ENCODE data around the gene PSME3. TPM values are rescaled to one million over a fixed set of nuclear protein-coding genes. Genes with fewer than 3 reads are reported as not detected.

Gene PSME3
- total and polyA plus RNA-seq, 9 of the 15 experiments (the other 6 are each of a cell fraction or from before 2014, with no cell fraction given) = 31.2 to 275 (median 141) TPM

- H3K27me3 ChIP-seq (ENCODE audit: control insufficient read depth in 2 of 2, insufficient read depth in 2 of 2, low read length in 2 of 2) = no peaks in the 10 kb centered on the region
- H3K36me3 ChIP-seq (ENCODE audit: control insufficient read depth, insufficient read depth, low read length) = peaks cover 82% of the 10 kb centered on the region
- in situ Hi-C loops (cut with MboI) (loop anchor here (5.0 kb wide), 1 partner anchor 95 kb away; no protein-coding TSS in a partner anchor), intact Hi-C loops (cut with micrococcal nuclease) (loop anchor here (2.0 kb wide), 1 partner anchor 157 kb away; the partner anchor contains the start of gene RPL27)
- no peak overlapping the region for H2AFZ ChIP-seq (ENCODE audit: low read depth, low read length)
- no peak overlapping the region for H3K9ac ChIP-seq (ENCODE audit: insufficient read depth in 1 of 2, low read depth in 2 of 2, low read length in 2 of 2)
- H3K27ac ChIP-seq (ENCODE audit: extremely low read depth, low read depth, low read length) = no peak overlapping the region
- H3K4me3 ChIP-seq = no peak overlapping the region
- peaks cover 3% of the 10 kb centered on the region; the same call in 1 of the 3 replicates for H3K79me2 ChIP-seq (ENCODE audit: control insufficient read depth, insufficient read depth, low read length)
- H3K4me1 ChIP-seq (replicated peaks in 1 of 2; ENCODE audit: control insufficient read depth in 2 of 2, insufficient read depth in 2 of 2, low read length in 2 of 2) = peaks cover 0 to 6% of the 10 kb centered on the region in 2 experiments; a peak in 2 of 5 replicates
- TF ChIP-seq POLR2A (conservative IDR thresholded peaks at IDR 0.05) = 0 out of 2 replicates have a peak, but pooled peaks have one; percentile 23
- no peak for TF ChIP-seq TEAD4 (IDR thresholded peaks at IDR 0.05; ENCODE audit: low read length)
- no peak for TF ChIP-seq TEAD4 (CRISPR knock-in tag; IDR thresholded peaks at IDR 0.05; ENCODE audit: borderline replicate concordance)
- ATAC-seq = no peak
- POLR2A ChIA-PET = interaction anchor here (1.1 to 1.6 kb wide), 2 partner anchors 9 to 137 kb away, joined by 3 to 10 read pairs; partner anchors contain the start of genes PSME3 and PTGES3L
- no peak for DNase-seq (ENCODE audit: extremely low read depth in 1 of 4, low spot score in 3 of 4)
- no peak overlapping the region for H3K4me2 ChIP-seq (ENCODE audit: insufficient read depth, low read length)
- WGBS (ENCODE audit: insufficient coverage, low coverage, missing lambda C conversion rate) = 82% methylated on average over 11 of the region's 11 CpGs
- H4K20me1 ChIP-seq (replicated peaks; ENCODE audit: control insufficient read depth, insufficient read depth, low read length) = 0 out of 2 replicates have a peak, but pooled peaks cover 2% of the 10 kb centered on the region
- H3K9me1 ChIP-seq (ENCODE audit: control insufficient read depth, insufficient read depth, low read length) = no peaks in the 10 kb centered on the region
- FAIRE-seq = no peak
- CTCF ChIA-PET (ENCODE audit: low intra/inter-chr PET ratio) = interaction anchor here (1.1 to 2.1 kb wide), 4 partner anchors 87 to 520 kb away, joined by 3 to 20 read pairs (median 10); partner anchors contain the start of genes PTGES3L, RPL27 and RUNDC1
- BruUV-seq (replicated peaks) = no TSS peak
- H3K9me3 ChIP-seq (replicated peaks; ENCODE audit: control insufficient read depth, insufficient read depth, low read depth, low read length) = no peaks in the 10 kb centered on the region
These were observed 8.9 kb downstream of the PSME3 start for GRCh38 chr17:42841975-42842685.

Measured in K562 (cell line).